Osteocyte (in vitro differentiated cells): ENCODE results near the gene KCNH8. TPM values are rescaled to one million over a fixed set of nuclear protein-coding genes. Genes with fewer than 3 reads are reported as not detected.

Source experiments
- DNase-seq: peaks from one replicate; pipeline ENCODE4 v3.0.0; 2021; ENCODE audit warnings: mixed read lengths; ENCODE audit not compliant: unreplicated experiment; ENCODE audit errors: extremely low spot score
- H3K27ac Mint-ChIP-seq: one replicate; pipeline ENCODE4 v1.8.0; 2021; ENCODE audit warnings: mild to moderate bottlenecking, mixed read lengths; ENCODE audit not compliant: unreplicated experiment
- H3K27me3 Mint-ChIP-seq: one replicate; pipeline ENCODE4 v1.8.0; 2021; ENCODE audit warnings: mixed read lengths; ENCODE audit not compliant: unreplicated experiment
- H3K36me3 Mint-ChIP-seq: one replicate; pipeline ENCODE4 v1.8.0; 2021; ENCODE audit warnings: mixed read lengths; ENCODE audit not compliant: unreplicated experiment
- H3K4me1 Mint-ChIP-seq: one replicate; pipeline ENCODE4 v1.8.0; 2021; ENCODE audit warnings: mixed read lengths; ENCODE audit not compliant: unreplicated experiment
- H3K4me3 Mint-ChIP-seq: one replicate; pipeline ENCODE4 v1.8.0; 2021; ENCODE audit warnings: mild to moderate bottlenecking, moderate library complexity, mixed read lengths; ENCODE audit not compliant: unreplicated experiment
- H3K9me3 Mint-ChIP-seq: one replicate; pipeline ENCODE4 v1.8.0; 2021; ENCODE audit warnings: mixed read lengths; ENCODE audit not compliant: unreplicated experiment
- total RNA-seq: library from RNA; stranded (reverse); gene quantifications from 2 replicates; pipeline ENCODE4 v1.2.1, GENCODE V29; 2021
- TF ChIP-seq, protein P1 (sequence below): fragments of 200-600 bp; sonication (generic); IDR thresholded peaks from 2 replicates; pipeline ENCODE4 v1.5.0; 2021; ENCODE audit warnings: antibody characterized with exemption, mild to moderate bottlenecking, moderate library complexity

KCNH8 gene
- total RNA-seq, 1 donor from 2014 or later, result not detected

DNA sequence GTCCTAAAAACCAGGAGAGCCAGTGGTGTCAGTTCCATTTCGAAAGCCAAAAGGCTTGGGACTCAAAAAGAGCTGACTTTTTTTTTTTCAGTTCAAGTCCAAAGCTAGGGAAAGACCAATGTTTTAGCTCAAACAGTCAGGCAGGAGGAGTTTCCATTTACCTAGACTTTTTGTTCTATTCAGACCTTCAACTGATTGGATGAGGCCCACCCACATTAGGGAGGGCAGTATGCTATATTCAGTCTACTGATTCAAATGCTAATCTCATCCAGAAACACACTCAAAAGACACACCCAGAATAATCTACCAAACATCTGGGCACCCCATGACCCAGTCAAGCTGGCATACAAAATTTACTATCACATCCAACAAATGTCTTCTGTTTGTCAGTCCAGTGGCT lies 374.0 kb downstream of the KCNH8 start:
- H3K4me1 Mint-ChIP-seq, result no peaks in the 10 kb centered on the region
- no peaks in the 10 kb centered on the region for H3K9me3 Mint-ChIP-seq
- H3K4me3 Mint-ChIP-seq, result no peak overlapping the region
- H3K27ac Mint-ChIP-seq, result no peak overlapping the region
- TF ChIP-seq, protein P1, sequence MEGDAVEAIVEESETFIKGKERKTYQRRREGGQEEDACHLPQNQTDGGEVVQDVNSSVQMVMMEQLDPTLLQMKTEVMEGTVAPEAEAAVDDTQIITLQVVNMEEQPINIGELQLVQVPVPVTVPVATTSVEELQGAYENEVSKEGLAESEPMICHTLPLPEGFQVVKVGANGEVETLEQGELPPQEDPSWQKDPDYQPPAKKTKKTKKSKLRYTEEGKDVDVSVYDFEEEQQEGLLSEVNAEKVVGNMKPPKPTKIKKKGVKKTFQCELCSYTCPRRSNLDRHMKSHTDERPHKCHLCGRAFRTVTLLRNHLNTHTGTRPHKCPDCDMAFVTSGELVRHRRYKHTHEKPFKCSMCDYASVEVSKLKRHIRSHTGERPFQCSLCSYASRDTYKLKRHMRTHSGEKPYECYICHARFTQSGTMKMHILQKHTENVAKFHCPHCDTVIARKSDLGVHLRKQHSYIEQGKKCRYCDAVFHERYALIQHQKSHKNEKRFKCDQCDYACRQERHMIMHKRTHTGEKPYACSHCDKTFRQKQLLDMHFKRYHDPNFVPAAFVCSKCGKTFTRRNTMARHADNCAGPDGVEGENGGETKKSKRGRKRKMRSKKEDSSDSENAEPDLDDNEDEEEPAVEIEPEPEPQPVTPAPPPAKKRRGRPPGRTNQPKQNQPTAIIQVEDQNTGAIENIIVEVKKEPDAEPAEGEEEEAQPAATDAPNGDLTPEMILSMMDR, result no peak
- no peaks in the 10 kb centered on the region for H3K36me3 Mint-ChIP-seq
- no peak for DNase-seq
- no peaks in the 10 kb centered on the region for H3K27me3 Mint-ChIP-seq

DNA sequence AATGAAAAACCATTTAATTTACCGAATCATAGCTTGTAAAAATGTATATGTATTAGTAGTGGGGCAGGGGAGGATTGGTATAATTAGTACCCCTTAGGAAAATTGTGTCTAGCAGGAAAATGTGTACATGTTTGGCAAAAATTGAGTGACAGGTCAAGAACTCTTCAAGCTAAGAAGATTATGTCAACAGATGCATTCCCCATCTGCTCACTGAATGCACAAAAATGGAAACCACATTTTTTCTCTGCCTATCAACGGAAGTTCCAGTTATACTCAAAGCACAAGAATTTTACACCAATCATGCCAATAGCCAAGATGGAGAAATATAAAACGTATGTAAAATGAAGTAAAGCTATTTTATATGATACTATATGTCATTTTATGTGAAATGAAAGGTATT lies 377.8 kb downstream of the KCNH8 start:
- Mint-ChIP-seq H3K36me3 (no peaks in the 10 kb centered on the region), H3K4me3 (no peak overlapping the region), H3K27me3 (no peaks in the 10 kb centered on the region), H3K4me1 (no peaks in the 10 kb centered on the region), H3K27ac (no peak overlapping the region), H3K9me3 (no peaks in the 10 kb centered on the region)
- no peak for DNase-seq
- TF ChIP-seq, protein P1, result no peak

DNA sequence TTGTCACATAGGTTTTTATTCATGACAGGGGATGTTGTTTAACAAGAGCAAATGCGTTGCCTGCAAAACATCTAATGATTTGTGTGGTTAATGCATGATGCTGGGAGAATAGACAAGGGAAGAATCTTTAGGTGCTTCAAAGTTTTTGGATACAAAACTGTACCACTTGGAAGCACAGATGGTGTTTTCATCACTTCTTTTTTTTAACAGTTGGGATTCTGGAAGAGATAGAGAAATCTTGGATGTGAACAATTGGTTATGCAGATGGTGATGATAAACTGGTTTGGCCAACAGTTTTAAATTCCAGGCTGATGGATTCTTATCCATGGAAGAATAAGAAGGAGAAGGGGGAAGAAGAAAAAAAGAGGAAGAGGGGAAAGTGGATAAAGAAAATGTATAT lies 379.4 kb downstream of the KCNH8 start:
- Mint-ChIP-seq H3K4me3 (no peak overlapping the region), H3K36me3 (no peaks in the 10 kb centered on the region)
- no peak for DNase-seq

DNA sequence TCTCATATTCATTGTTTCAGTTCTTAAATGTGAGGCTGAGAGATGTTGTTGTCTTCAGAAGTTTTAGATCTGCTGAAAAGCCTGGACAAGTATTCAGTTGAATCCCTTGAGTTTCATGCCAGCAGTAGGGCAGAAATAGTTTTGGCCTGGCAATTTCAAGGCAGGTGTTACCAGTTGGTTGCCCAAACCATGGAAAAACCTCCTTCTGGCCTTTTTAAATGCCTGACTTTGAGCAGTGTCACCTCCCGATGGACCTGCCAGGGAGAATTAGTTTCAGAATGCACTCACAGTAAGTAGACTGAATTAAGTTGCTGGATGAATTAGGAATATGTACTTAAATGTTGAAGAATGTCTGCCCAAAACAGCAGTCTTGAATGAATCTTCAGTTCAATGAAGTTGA lies 383.1 kb downstream of the KCNH8 start:
- H3K27ac Mint-ChIP-seq, result no peak overlapping the region
- no peak overlapping the region for H3K4me3 Mint-ChIP-seq
- TF ChIP-seq, protein P1, result no peak
- H3K4me1 Mint-ChIP-seq, result no peaks in the 10 kb centered on the region
- no peaks in the 10 kb centered on the region for H3K9me3 Mint-ChIP-seq
- no peaks in the 10 kb centered on the region for H3K27me3 Mint-ChIP-seq
- H3K36me3 Mint-ChIP-seq, result no peaks in the 10 kb centered on the region
- DNase-seq, result no peak

More for the DNA sequence above, 379.4 kb downstream of the KCNH8 start:
- Mint-ChIP-seq H3K27ac (no peak overlapping the region), H3K4me1 (no peaks in the 10 kb centered on the region), H3K9me3 (no peaks in the 10 kb centered on the region), H3K27me3 (no peaks in the 10 kb centered on the region)
- TF ChIP-seq, protein P1, result no peak

DNA sequence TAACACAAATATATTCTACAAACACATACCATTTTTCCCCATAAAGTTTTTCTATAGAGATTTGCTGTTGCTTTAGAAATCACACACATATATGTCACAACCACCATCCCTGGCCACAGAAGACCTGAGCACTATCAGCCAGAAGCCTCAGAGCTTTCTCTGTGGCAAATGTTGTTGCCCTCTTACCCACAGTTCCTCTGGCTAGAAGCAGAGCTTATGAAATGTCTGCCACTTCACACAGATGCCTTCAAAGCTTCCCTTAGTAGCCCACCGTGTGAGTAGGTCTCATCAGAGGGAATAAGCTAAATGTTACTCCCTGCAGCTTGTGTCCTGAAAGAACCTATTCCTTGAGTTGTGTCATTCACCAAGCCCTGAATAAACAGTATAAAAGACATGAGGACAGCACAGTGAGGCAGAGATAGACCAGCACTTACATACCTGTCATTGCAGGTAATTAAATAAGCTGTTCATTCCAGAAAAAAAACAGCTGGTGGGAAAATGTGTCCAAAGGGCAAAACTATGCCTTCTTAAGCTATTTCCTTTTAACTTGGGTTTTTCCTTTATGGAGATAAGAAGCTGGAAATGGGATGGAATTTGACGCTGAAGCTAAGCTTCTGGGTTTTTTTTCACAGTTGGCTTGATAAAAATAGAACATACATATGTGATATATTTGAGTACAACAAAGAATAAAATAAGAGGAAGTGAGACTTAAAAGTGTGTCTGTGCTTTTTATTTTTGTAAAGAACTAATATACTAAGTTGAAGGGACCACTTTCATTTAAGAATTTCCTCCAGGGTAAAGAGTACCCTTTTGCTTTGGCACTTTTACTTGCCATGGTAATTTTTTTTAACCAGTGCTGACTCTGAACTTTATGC lies 391.4 kb downstream of the KCNH8 start:
- H3K4me3 Mint-ChIP-seq, result no peak overlapping the region
- H3K27ac Mint-ChIP-seq, result no peak overlapping the region
- H3K27me3 Mint-ChIP-seq, result no peaks in the 10 kb centered on the region
- no peaks in the 10 kb centered on the region for H3K36me3 Mint-ChIP-seq
- H3K4me1 Mint-ChIP-seq, result no peaks in the 10 kb centered on the region
- H3K9me3 Mint-ChIP-seq, result no peaks in the 10 kb centered on the region
- no peak for DNase-seq
- TF ChIP-seq, protein P1, result no peak
